Left ventricle myocardium inferior (tissue), 1 donor: ENCODE data around the gene CLMN. TPM values are rescaled to one million over a fixed set of nuclear protein-coding genes. Genes with fewer than 3 reads are reported as not detected.

ENCODE experiments used
- DNase-seq: peaks from one replicate; pipeline ENCODE4 v3.0.0-alpha.2; 2020
- H3K27ac ChIP-seq: fragments of 200-600 bp; replicated peaks from 2 replicates; pipeline ENCODE4 v1.8.0; 2021
- H3K27me3 ChIP-seq: fragments of 200-600 bp; 2 replicates; pipeline ENCODE4 v1.8.0; 2021; ENCODE audit warnings: low read depth
- H3K36me3 ChIP-seq: fragments of 200-600 bp; 2 replicates; pipeline ENCODE4 v1.8.0; 2021
- H3K4me1 ChIP-seq: fragments of 200-600 bp; 2 replicates; pipeline ENCODE4 v1.8.0; 2021
- H3K4me3 ChIP-seq: fragments of 200-600 bp; 2 replicates; pipeline ENCODE4 v1.8.0; 2021; ENCODE audit warnings: mild to moderate bottlenecking, moderate library complexity
- H3K9me3 ChIP-seq: fragments of 200-600 bp; replicated peaks from 2 replicates; pipeline ENCODE4 v1.8.0; 2021
- intact Hi-C: fragments of 100-400 bp; cut with micrococcal nuclease; formaldehyde crosslinking; loops from one replicate; pipeline ENCODE4 v1.11.0; 2022
- total RNA-seq: library from RNA; stranded (reverse); fragmentation: NEBNext Ultra II Directional; extraction: Animal tissue kit (Norgen Biotek cat#: 25700); gene quantifications from one replicate; pipeline ENCODE4 v1.2.1, GENCODE V29; 2021
- TF ChIP-seq, protein P1 (sequence below): fragments of 200-600 bp; IDR thresholded peaks from 2 replicates; pipeline ENCODE4 v1.8.0; 2021; ENCODE audit warnings: antibody characterized with exemption, mild to moderate bottlenecking, borderline replicate concordance
- donor health status: DM: no; HTN: yes; CAD: no; lungs with severe emphysema.

CLMN gene
- total RNA-seq, 1 donor from 2014 or later: 3.7 TPM

DNA sequence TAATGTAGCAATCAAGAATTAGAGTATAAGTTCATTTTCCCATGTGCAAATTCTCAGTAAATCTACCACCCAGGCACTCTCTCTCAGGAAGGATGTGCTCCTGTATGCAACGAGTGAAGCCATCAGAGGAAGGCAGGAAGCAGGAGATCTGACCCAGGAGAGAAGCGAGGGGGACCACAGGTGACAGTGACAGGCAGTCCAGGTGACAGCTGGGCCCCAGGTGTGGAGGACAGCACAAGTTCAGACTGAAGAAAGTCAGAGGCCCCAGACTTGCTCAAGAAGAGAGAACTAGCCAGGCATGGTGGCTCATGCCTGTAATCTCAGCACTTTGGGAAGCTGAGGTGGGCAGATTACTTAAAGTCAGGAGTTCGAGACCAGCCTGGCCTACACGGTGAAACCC is 13.8 kb downstream of the CLMN start:
- H3K4me1 ChIP-seq: peaks cover 67% of the 10 kb centered on the region
- H3K36me3 ChIP-seq: no peaks in the 10 kb centered on the region
- H3K27me3 ChIP-seq: no peaks in the 10 kb centered on the region
- intact Hi-C loops: no loop called here
- H3K4me3 ChIP-seq: no peak overlapping the region
- peak overlapping the region; percentile 1 for H3K27ac ChIP-seq
- H3K9me3 ChIP-seq: no peaks in the 10 kb centered on the region
- DNase-seq: no peak
- TF ChIP-seq, protein P1, sequence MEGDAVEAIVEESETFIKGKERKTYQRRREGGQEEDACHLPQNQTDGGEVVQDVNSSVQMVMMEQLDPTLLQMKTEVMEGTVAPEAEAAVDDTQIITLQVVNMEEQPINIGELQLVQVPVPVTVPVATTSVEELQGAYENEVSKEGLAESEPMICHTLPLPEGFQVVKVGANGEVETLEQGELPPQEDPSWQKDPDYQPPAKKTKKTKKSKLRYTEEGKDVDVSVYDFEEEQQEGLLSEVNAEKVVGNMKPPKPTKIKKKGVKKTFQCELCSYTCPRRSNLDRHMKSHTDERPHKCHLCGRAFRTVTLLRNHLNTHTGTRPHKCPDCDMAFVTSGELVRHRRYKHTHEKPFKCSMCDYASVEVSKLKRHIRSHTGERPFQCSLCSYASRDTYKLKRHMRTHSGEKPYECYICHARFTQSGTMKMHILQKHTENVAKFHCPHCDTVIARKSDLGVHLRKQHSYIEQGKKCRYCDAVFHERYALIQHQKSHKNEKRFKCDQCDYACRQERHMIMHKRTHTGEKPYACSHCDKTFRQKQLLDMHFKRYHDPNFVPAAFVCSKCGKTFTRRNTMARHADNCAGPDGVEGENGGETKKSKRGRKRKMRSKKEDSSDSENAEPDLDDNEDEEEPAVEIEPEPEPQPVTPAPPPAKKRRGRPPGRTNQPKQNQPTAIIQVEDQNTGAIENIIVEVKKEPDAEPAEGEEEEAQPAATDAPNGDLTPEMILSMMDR: no peak

DNA sequence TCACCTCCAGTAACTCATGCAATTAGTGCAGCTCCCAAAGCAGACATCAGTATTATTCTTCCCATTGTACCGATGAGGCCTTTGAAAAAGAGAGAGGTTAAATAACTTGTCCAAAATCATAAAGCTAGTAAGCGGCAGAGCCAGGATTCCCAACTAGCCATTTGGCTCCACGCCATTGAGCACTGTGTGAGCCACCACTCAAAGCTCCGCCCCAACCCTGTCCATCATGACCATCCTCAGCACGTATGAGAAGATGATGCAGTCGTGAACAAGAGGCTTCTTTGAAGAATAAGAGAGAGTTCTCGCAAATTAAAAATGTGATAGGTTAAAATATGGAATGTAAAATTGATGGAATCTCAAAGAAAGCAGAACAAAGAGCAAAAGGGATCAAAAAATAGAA is 14.6 kb downstream of the CLMN start:
- no peak for DNase-seq
- Histone ChIP-seq H3K36me3 (no peaks in the 10 kb centered on the region), H3K9me3 (no peaks in the 10 kb centered on the region), H3K27ac (no peak overlapping the region), H3K4me1 (peaks cover 67% of the 10 kb centered on the region), H3K4me3 (no peak overlapping the region), H3K27me3 (no peaks in the 10 kb centered on the region)
- intact Hi-C loops: no loop called here
- TF ChIP-seq, protein P1: no peak

DNA sequence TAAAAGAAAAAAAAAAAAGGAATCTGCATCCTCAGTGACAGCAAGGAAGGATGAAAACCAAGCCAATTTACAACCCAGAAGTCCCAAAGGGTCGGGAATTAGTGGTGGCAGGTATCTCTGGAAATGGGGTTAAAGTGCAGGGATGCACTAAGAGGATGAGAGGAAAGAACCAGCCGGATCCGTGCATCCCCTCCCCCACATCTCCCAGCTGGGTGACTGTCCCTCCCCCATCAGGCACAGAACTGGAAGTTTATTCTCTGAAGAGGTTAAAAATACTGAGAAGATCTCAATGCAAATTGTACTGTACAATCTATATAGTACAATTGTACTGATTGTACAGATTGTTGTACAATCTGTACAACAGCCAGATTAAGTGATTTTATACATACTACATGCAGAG is 15.4 kb downstream of the CLMN start:
- intact Hi-C loops: no loop called here
- Histone ChIP-seq H3K27me3 (no peaks in the 10 kb centered on the region), H3K9me3 (no peaks in the 10 kb centered on the region), H3K4me1 (peaks cover 62% of the 10 kb centered on the region), H3K36me3 (no peaks in the 10 kb centered on the region), H3K4me3 (no peak overlapping the region), H3K27ac (no peak overlapping the region)
- DNase-seq: no peak
- TF ChIP-seq, protein P1: no peak

DNA sequence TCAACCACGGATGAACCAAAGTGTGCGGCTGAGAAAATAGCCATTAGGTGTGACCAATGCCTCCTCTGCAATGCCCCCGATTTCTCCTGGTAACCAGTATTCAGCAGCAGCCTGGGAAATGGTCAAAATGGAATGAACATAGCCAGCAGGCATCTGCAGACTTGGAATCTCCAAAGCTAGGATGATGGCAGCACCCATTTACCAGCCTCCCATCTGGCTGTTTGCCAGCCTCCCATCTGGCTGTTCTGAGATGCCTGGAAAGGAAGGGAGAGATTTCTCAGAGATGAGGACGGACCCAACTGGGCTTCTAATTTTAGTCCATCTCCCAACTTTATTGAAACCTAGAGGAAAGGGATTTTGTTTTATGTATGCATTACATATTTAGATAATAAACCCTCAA is 16.2 kb downstream of the CLMN start:
- TF ChIP-seq, protein P1: no peak
- no peak overlapping the region for H3K4me3 ChIP-seq
- no peak overlapping the region for H3K27ac ChIP-seq
- H3K36me3 ChIP-seq: no peaks in the 10 kb centered on the region
- peaks cover 54% of the 10 kb centered on the region for H3K4me1 ChIP-seq
- intact Hi-C loops: no loop called here
- no peaks in the 10 kb centered on the region for H3K9me3 ChIP-seq
- H3K27me3 ChIP-seq: no peaks in the 10 kb centered on the region
- no peak for DNase-seq

DNA sequence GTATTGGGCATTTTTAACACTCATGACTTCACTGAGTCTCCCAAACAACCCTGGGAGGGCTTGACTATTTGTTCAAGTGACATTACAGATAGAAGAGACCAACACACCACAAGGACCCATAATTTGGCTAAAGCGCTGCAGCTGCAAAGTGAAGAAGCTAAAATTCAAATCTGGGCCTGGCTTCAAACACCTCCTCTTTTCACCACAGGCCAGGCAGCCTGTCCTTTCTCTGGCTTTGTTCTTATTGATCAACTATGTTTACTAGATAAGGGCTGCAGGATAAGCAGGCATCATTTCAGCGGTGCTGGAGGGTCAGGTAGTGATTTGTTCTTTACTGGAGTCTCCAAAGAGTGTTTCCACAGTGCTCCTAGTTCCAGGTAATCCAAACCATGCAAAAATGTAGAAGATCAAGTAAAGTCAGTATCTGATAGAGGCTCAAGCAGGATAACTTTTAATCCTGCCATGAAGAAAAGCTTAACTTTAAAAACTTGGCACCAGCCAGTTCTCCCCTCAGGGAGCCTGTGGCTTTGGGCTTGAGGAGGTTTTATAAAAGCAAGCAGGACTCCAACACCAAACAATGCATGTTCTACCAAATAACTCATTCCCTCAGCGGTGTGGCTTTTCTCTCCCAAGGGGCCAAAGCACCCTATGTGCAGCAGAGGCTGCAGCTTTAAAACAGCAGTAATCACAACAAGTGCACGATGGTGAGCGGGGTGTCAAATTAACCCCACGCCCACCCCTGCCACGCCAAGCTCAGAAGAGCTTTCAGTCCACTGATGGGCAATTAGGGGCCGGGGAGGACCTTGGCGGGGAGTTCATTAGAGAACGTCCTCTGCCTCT is 16.8 kb downstream of the CLMN start:
- H3K4me1 ChIP-seq: peaks cover 47% of the 10 kb centered on the region
- no peaks in the 10 kb centered on the region for H3K27me3 ChIP-seq
- peak overlapping the region; percentile 7 for H3K27ac ChIP-seq
- H3K9me3 ChIP-seq: no peaks in the 10 kb centered on the region
- intact Hi-C loops: no loop called here
- TF ChIP-seq, protein P1: no peak
- no peaks in the 10 kb centered on the region for H3K36me3 ChIP-seq
- no peak for DNase-seq
- H3K4me3 ChIP-seq: no peak overlapping the region
